Measurements from ENCODE around the gene ZNF219. TPM values are rescaled to one million over a fixed set of nuclear protein-coding genes. Genes with fewer than 3 reads are reported as not detected.

ZNF219 gene
- total RNA-seq, 1 donor from 2014 or later: 8.3 TPM

GRCh38 chr14:21089877-21090193 is 8.6 kb downstream of the ZNF219 start:
- intact Hi-C loops (cut with micrococcal nuclease): no loop called here
- Mint-ChIP-seq H3K4me3 (no peak overlapping the region), H3K9me3 (no peaks in the 10 kb centered on the region), H3K4me1 (ENCODE audit: low read depth) (peaks cover 31% of the 10 kb centered on the region), H3K36me3 (ENCODE audit: low read depth) (peaks cover 2% of the 10 kb centered on the region), H3K27ac (no peak overlapping the region), H3K27me3 (ENCODE audit: insufficient read depth) (peaks cover 2% of the 10 kb centered on the region)
- no peak for DNase-seq (ENCODE audit: low spot score)

GRCh38 chr14:21089271-21089670 is 9.2 kb downstream of the ZNF219 start:
- Mint-ChIP-seq H3K4me1 (ENCODE audit: low read depth) (peaks cover 31% of the 10 kb centered on the region), H3K9me3 (no peaks in the 10 kb centered on the region), H3K36me3 (ENCODE audit: low read depth) (peaks cover 2% of the 10 kb centered on the region), H3K4me3 (no peak overlapping the region), H3K27ac (no peak overlapping the region), H3K27me3 (ENCODE audit: insufficient read depth) (peaks cover 2% of the 10 kb centered on the region)
- intact Hi-C loops (cut with micrococcal nuclease): no loop called here
- no peak for DNase-seq (ENCODE audit: low spot score)

- Mint-ChIP-seq H3K9me3 (no peaks in the 10 kb centered on the region), H3K36me3 (ENCODE audit: low read depth) (peaks cover 2% of the 10 kb centered on the region), H3K4me1 (ENCODE audit: low read depth) (peaks cover 31% of the 10 kb centered on the region), H3K27me3 (ENCODE audit: insufficient read depth) (peaks cover 2% of the 10 kb centered on the region), H3K4me3 (peak overlapping the region; percentile 20), H3K27ac (peak overlapping the region; percentile 70)
- no peak for DNase-seq (ENCODE audit: low spot score)
- intact Hi-C loops (cut with micrococcal nuclease): no loop called here
Measured at GRCh38 chr14:21088687-21089086, 9.8 kb downstream of the ZNF219 start.

- Mint-ChIP-seq H3K4me3 (no peak overlapping the region), H3K9me3 (no peaks in the 10 kb centered on the region), H3K27ac (peak overlapping the region; percentile 67), H3K4me1 (ENCODE audit: low read depth) (peaks cover 22% of the 10 kb centered on the region), H3K27me3 (ENCODE audit: insufficient read depth) (no peaks in the 10 kb centered on the region), H3K36me3 (ENCODE audit: low read depth) (peaks cover 1% of the 10 kb centered on the region)
- intact Hi-C loops (cut with micrococcal nuclease): loop anchor here (1.0 kb wide), 2 partner anchors 17 to 19 kb away; no protein-coding TSS in a partner anchor
- DNase-seq (ENCODE audit: low spot score): peak; percentile 75
Measured at GRCh38 chr14:21087294-21088091, 11.0 kb downstream of the ZNF219 start.

- Mint-ChIP-seq H3K4me1 (ENCODE audit: low read depth) (peaks cover 20% of the 10 kb centered on the region), H3K9me3 (no peaks in the 10 kb centered on the region), H3K27ac (peak overlapping the region; percentile 49), H3K27me3 (ENCODE audit: insufficient read depth) (no peaks in the 10 kb centered on the region), H3K36me3 (ENCODE audit: low read depth) (no peaks in the 10 kb centered on the region), H3K4me3 (no peak overlapping the region)
- no peak for DNase-seq (ENCODE audit: low spot score)
- intact Hi-C loops (cut with micrococcal nuclease): loop anchor here (1.0 kb wide), 2 partner anchors 17 to 19 kb away; no protein-coding TSS in a partner anchor
Measured at GRCh38 chr14:21086908-21087293, 11.6 kb downstream of the ZNF219 start.

GRCh38 chr14:21084998-21085853 is 13.2 kb downstream of the ZNF219 start:
- peaks cover 20% of the 10 kb centered on the region for H3K4me1 Mint-ChIP-seq (ENCODE audit: low read depth)
- no peaks in the 10 kb centered on the region for H3K36me3 Mint-ChIP-seq (ENCODE audit: low read depth)
- no peaks in the 10 kb centered on the region for H3K27me3 Mint-ChIP-seq (ENCODE audit: insufficient read depth)
- H3K27ac Mint-ChIP-seq: no peak overlapping the region
- no peaks in the 10 kb centered on the region for H3K9me3 Mint-ChIP-seq
- H3K4me3 Mint-ChIP-seq: no peak overlapping the region
- DNase-seq (ENCODE audit: low spot score): no peak
- intact Hi-C loops (cut with micrococcal nuclease): no loop called here

- H3K27ac Mint-ChIP-seq: no peak overlapping the region
- H3K4me3 Mint-ChIP-seq: no peak overlapping the region
- no peaks in the 10 kb centered on the region for H3K36me3 Mint-ChIP-seq (ENCODE audit: low read depth)
- no peaks in the 10 kb centered on the region for H3K9me3 Mint-ChIP-seq
- intact Hi-C loops (cut with micrococcal nuclease): no loop called here
- no peak for DNase-seq (ENCODE audit: low spot score)
- H3K27me3 Mint-ChIP-seq (ENCODE audit: insufficient read depth): no peaks in the 10 kb centered on the region
- H3K4me1 Mint-ChIP-seq (ENCODE audit: low read depth): peaks cover 20% of the 10 kb centered on the region
Measured at GRCh38 chr14:21084396-21084795, 14.1 kb downstream of the ZNF219 start.

GRCh38 chr14:21083565-21084325 is 14.7 kb downstream of the ZNF219 start:
- DNase-seq (ENCODE audit: low spot score): no peak
- no peaks in the 10 kb centered on the region for H3K27me3 Mint-ChIP-seq (ENCODE audit: insufficient read depth)
- intact Hi-C loops (cut with micrococcal nuclease): no loop called here
- H3K27ac Mint-ChIP-seq: no peak overlapping the region
- no peaks in the 10 kb centered on the region for H3K36me3 Mint-ChIP-seq (ENCODE audit: low read depth)
- no peak overlapping the region for H3K4me3 Mint-ChIP-seq
- no peaks in the 10 kb centered on the region for H3K9me3 Mint-ChIP-seq
- peaks cover 16% of the 10 kb centered on the region for H3K4me1 Mint-ChIP-seq (ENCODE audit: low read depth)

- Mint-ChIP-seq H3K9me3 (no peaks in the 10 kb centered on the region), H3K36me3 (ENCODE audit: low read depth) (no peaks in the 10 kb centered on the region), H3K27ac (no peak overlapping the region), H3K27me3 (ENCODE audit: insufficient read depth) (peaks cover 2% of the 10 kb centered on the region), H3K4me3 (no peak overlapping the region), H3K4me1 (ENCODE audit: low read depth) (peaks cover 3% of the 10 kb centered on the region)
- intact Hi-C loops (cut with micrococcal nuclease): no loop called here
- DNase-seq (ENCODE audit: low spot score): no peak
Measured at GRCh38 chr14:21081521-21082142, 16.8 kb downstream of the ZNF219 start.

- intact Hi-C loops (cut with micrococcal nuclease): no loop called here
- H3K9me3 Mint-ChIP-seq: no peaks in the 10 kb centered on the region
- peaks cover 6% of the 10 kb centered on the region for H3K27me3 Mint-ChIP-seq (ENCODE audit: insufficient read depth)
- no peak for DNase-seq (ENCODE audit: low spot score)
- no peaks in the 10 kb centered on the region for H3K36me3 Mint-ChIP-seq (ENCODE audit: low read depth)
- H3K4me3 Mint-ChIP-seq: no peak overlapping the region
- H3K27ac Mint-ChIP-seq: no peak overlapping the region
- H3K4me1 Mint-ChIP-seq (ENCODE audit: low read depth): no peaks in the 10 kb centered on the region
Measured at GRCh38 chr14:21078726-21079125, 19.7 kb downstream of the ZNF219 start.

- intact Hi-C loops (cut with micrococcal nuclease): no loop called here
- peaks cover 10% of the 10 kb centered on the region for H3K27me3 Mint-ChIP-seq (ENCODE audit: insufficient read depth)
- no peaks in the 10 kb centered on the region for H3K9me3 Mint-ChIP-seq
- H3K4me3 Mint-ChIP-seq: no peak overlapping the region
- no peaks in the 10 kb centered on the region for H3K36me3 Mint-ChIP-seq (ENCODE audit: low read depth)
- DNase-seq (ENCODE audit: low spot score): no peak
- H3K27ac Mint-ChIP-seq: no peak overlapping the region
- H3K4me1 Mint-ChIP-seq (ENCODE audit: low read depth): no peaks in the 10 kb centered on the region
Measured at GRCh38 chr14:21078287-21078686, 20.2 kb downstream of the ZNF219 start.

- intact Hi-C loops (cut with micrococcal nuclease): no loop called here
- no peak overlapping the region for H3K27ac Mint-ChIP-seq
- no peaks in the 10 kb centered on the region for H3K9me3 Mint-ChIP-seq
- DNase-seq (ENCODE audit: low spot score): no peak
- H3K4me3 Mint-ChIP-seq: no peak overlapping the region
- no peaks in the 10 kb centered on the region for H3K4me1 Mint-ChIP-seq (ENCODE audit: low read depth)
- peaks cover 13% of the 10 kb centered on the region for H3K27me3 Mint-ChIP-seq (ENCODE audit: insufficient read depth)
- H3K36me3 Mint-ChIP-seq (ENCODE audit: low read depth): no peaks in the 10 kb centered on the region
Measured at GRCh38 chr14:21077672-21078071, 20.8 kb downstream of the ZNF219 start.
